Activated naive CD8-positive, alpha-beta T cell (primary cell): ENCODE results near the gene RHOB.

Source experiments
- H3K27ac Mint-ChIP-seq: one replicate; pipeline ENCODE4 v1.8.0; 2021; ENCODE audit warnings: mixed read lengths
- H3K27me3 Mint-ChIP-seq: one replicate; pipeline ENCODE4 v1.8.0; 2021; ENCODE audit warnings: mixed read lengths
- H3K36me3 Mint-ChIP-seq: one replicate; pipeline ENCODE4 v1.8.0; 2021; ENCODE audit warnings: mixed read lengths
- H3K4me1 Mint-ChIP-seq: one replicate; pipeline ENCODE4 v1.8.0; 2021; ENCODE audit warnings: low read depth, mixed read lengths
- H3K4me3 Mint-ChIP-seq: one replicate; pipeline ENCODE4 v1.8.0; 2021; ENCODE audit warnings: mild to moderate bottlenecking, mixed read lengths
- H3K9me3 Mint-ChIP-seq: one replicate; pipeline ENCODE4 v1.8.0; 2021; ENCODE audit warnings: low read depth, mixed read lengths

Gene RHOB

GRCh38 chr2:20481798-20482405, 35.0 kb downstream of the RHOB start:
- no peaks in the 10 kb centered on the region for H3K36me3 Mint-ChIP-seq
- H3K27ac Mint-ChIP-seq = no peak overlapping the region
- H3K9me3 Mint-ChIP-seq = no peaks in the 10 kb centered on the region
- no peaks in the 10 kb centered on the region for H3K4me1 Mint-ChIP-seq
- no peak overlapping the region for H3K4me3 Mint-ChIP-seq
- H3K27me3 Mint-ChIP-seq = no peaks in the 10 kb centered on the region

GRCh38 chr2:20482725-20483124, 35.9 kb downstream of the RHOB start:
- Mint-ChIP-seq H3K27ac (no peak overlapping the region), H3K27me3 (no peaks in the 10 kb centered on the region), H3K36me3 (no peaks in the 10 kb centered on the region), H3K4me3 (no peak overlapping the region), H3K9me3 (no peaks in the 10 kb centered on the region), H3K4me1 (no peaks in the 10 kb centered on the region)

GRCh38 chr2:20483194-20483895, 36.5 kb downstream of the RHOB start:
- Mint-ChIP-seq H3K4me1 (no peaks in the 10 kb centered on the region), H3K27ac (no peak overlapping the region), H3K27me3 (no peaks in the 10 kb centered on the region)

GRCh38 chr2:20484034-20484617, 37.3 kb downstream of the RHOB start:
- no peaks in the 10 kb centered on the region for H3K36me3 Mint-ChIP-seq
- no peak overlapping the region for H3K27ac Mint-ChIP-seq
- no peaks in the 10 kb centered on the region for H3K9me3 Mint-ChIP-seq
- H3K4me1 Mint-ChIP-seq = no peaks in the 10 kb centered on the region
- no peak overlapping the region for H3K4me3 Mint-ChIP-seq
- H3K27me3 Mint-ChIP-seq = no peaks in the 10 kb centered on the region

More at GRCh38 chr2:20483194-20483895, 36.5 kb downstream of the RHOB start:
- no peaks in the 10 kb centered on the region for H3K9me3 Mint-ChIP-seq
- no peaks in the 10 kb centered on the region for H3K36me3 Mint-ChIP-seq
- H3K4me3 Mint-ChIP-seq = no peak overlapping the region

- no peaks in the 10 kb centered on the region for H3K27me3 Mint-ChIP-seq
- no peak overlapping the region for H3K4me3 Mint-ChIP-seq
- no peaks in the 10 kb centered on the region for H3K9me3 Mint-ChIP-seq
- H3K4me1 Mint-ChIP-seq = no peaks in the 10 kb centered on the region
- no peaks in the 10 kb centered on the region for H3K36me3 Mint-ChIP-seq
- H3K27ac Mint-ChIP-seq = no peak overlapping the region
These were observed 38.1 kb downstream of the RHOB start for GRCh38 chr2:20484810-20485611.

GRCh38 chr2:20485612-20486388, 38.9 kb downstream of the RHOB start:
- no peaks in the 10 kb centered on the region for H3K27me3 Mint-ChIP-seq
- H3K4me3 Mint-ChIP-seq = no peak overlapping the region
- no peak overlapping the region for H3K27ac Mint-ChIP-seq
- no peaks in the 10 kb centered on the region for H3K4me1 Mint-ChIP-seq
- no peaks in the 10 kb centered on the region for H3K9me3 Mint-ChIP-seq
- no peaks in the 10 kb centered on the region for H3K36me3 Mint-ChIP-seq

GRCh38 chr2:20486571-20486970, 39.7 kb downstream of the RHOB start:
- H3K4me1 Mint-ChIP-seq = no peaks in the 10 kb centered on the region
- H3K27ac Mint-ChIP-seq = no peak overlapping the region
- H3K9me3 Mint-ChIP-seq = no peaks in the 10 kb centered on the region
- H3K36me3 Mint-ChIP-seq = no peaks in the 10 kb centered on the region
- H3K27me3 Mint-ChIP-seq = no peaks in the 10 kb centered on the region
- no peak overlapping the region for H3K4me3 Mint-ChIP-seq

- no peak overlapping the region for H3K27ac Mint-ChIP-seq
- H3K9me3 Mint-ChIP-seq = no peaks in the 10 kb centered on the region
- no peaks in the 10 kb centered on the region for H3K4me1 Mint-ChIP-seq
- no peaks in the 10 kb centered on the region for H3K36me3 Mint-ChIP-seq
- H3K4me3 Mint-ChIP-seq = no peak overlapping the region
- H3K27me3 Mint-ChIP-seq = no peaks in the 10 kb centered on the region
These were observed 40.1 kb downstream of the RHOB start for GRCh38 chr2:20487030-20487391.

GRCh38 chr2:20487392-20488174, 40.7 kb downstream of the RHOB start:
- Mint-ChIP-seq H3K27ac (no peak overlapping the region), H3K9me3 (no peaks in the 10 kb centered on the region), H3K36me3 (no peaks in the 10 kb centered on the region), H3K4me1 (no peaks in the 10 kb centered on the region), H3K4me3 (no peak overlapping the region), H3K27me3 (no peaks in the 10 kb centered on the region)

GRCh38 chr2:20488201-20488641, 41.3 kb downstream of the RHOB start:
- Mint-ChIP-seq H3K4me3 (no peak overlapping the region), H3K36me3 (no peaks in the 10 kb centered on the region), H3K4me1 (no peaks in the 10 kb centered on the region), H3K27me3 (no peaks in the 10 kb centered on the region), H3K9me3 (no peaks in the 10 kb centered on the region), H3K27ac (no peak overlapping the region)

- no peaks in the 10 kb centered on the region for H3K9me3 Mint-ChIP-seq
- no peak overlapping the region for H3K27ac Mint-ChIP-seq
- no peak overlapping the region for H3K4me3 Mint-ChIP-seq
- no peaks in the 10 kb centered on the region for H3K4me1 Mint-ChIP-seq
- no peaks in the 10 kb centered on the region for H3K27me3 Mint-ChIP-seq
- no peaks in the 10 kb centered on the region for H3K36me3 Mint-ChIP-seq
These were observed 41.9 kb downstream of the RHOB start for GRCh38 chr2:20488782-20489181.

GRCh38 chr2:20490300-20491181, 43.7 kb downstream of the RHOB start:
- Mint-ChIP-seq H3K4me3 (no peak overlapping the region), H3K27me3 (no peaks in the 10 kb centered on the region), H3K9me3 (no peaks in the 10 kb centered on the region), H3K4me1 (no peaks in the 10 kb centered on the region), H3K36me3 (no peaks in the 10 kb centered on the region), H3K27ac (no peak overlapping the region)

- no peaks in the 10 kb centered on the region for H3K9me3 Mint-ChIP-seq
- no peak overlapping the region for H3K4me3 Mint-ChIP-seq
- H3K36me3 Mint-ChIP-seq = no peaks in the 10 kb centered on the region
- H3K27me3 Mint-ChIP-seq = no peaks in the 10 kb centered on the region
- no peaks in the 10 kb centered on the region for H3K4me1 Mint-ChIP-seq
- H3K27ac Mint-ChIP-seq = no peak overlapping the region
These were observed 45.1 kb downstream of the RHOB start for GRCh38 chr2:20491739-20492531.
